Stimulated activated naive B cell treated with anti-CD40 and anti-IgM and Interleukin-4, amounts not matched to agents 10 μg/mL and 1 μg/mL and 100 μg/mL, for 72 hours (primary cell): ENCODE data around the gene TPST2.

Source experiments
- ATAC-seq, 2 donors: fragments of 150-1000 bp; cut with Tn5 transposase; replicated peaks; 2 replicates each; pipeline ENCODE4 v1.10.0; 2021; ENCODE audit warnings: moderate library complexity in 1 of 2
- DNase-seq: peaks from one replicate; pipeline ENCODE4 v3.0.0; 2021
- H3K27ac Mint-ChIP-seq: one replicate; pipeline ENCODE4 v1.8.0; 2022; ENCODE audit warnings: mild to moderate bottlenecking, mixed read lengths
- H3K27me3 Mint-ChIP-seq, 2 donors: one replicate each; pipeline ENCODE4 v1.8.0; 2022; ENCODE audit warnings: mixed read lengths in 2 of 2
- H3K36me3 Mint-ChIP-seq, 2 donors: one replicate each; pipeline ENCODE4 v1.8.0; 2022; ENCODE audit warnings: mixed read lengths in 2 of 2, mild to moderate bottlenecking in 1 of 2
- H3K4me1 Mint-ChIP-seq, 2 donors: one replicate each; pipeline ENCODE4 v1.8.0; 2022; ENCODE audit warnings: mixed read lengths in 2 of 2, mild to moderate bottlenecking in 1 of 2
- H3K4me3 Mint-ChIP-seq, 2 donors: one replicate each; pipeline ENCODE4 v1.8.0; 2022; ENCODE audit warnings: mild to moderate bottlenecking in 2 of 2, mixed read lengths in 2 of 2, moderate library complexity in 1 of 2
- H3K9me3 Mint-ChIP-seq, 2 donors: one replicate each; pipeline ENCODE4 v1.8.0; 2022; ENCODE audit warnings: mixed read lengths in 2 of 2, mild to moderate bottlenecking in 1 of 2

TPST2 gene

GRCh38 chr22:26486394-26486793 is 103.5 kb downstream of the TPST2 start:
- Mint-ChIP-seq H3K27ac (no peak overlapping the region), H3K27me3 (no peaks in the 10 kb centered on the region), H3K4me1 (peaks cover 45 to 59% of the 10 kb centered on the region in 2 donors), H3K36me3 (peaks cover 23 to 25% of the 10 kb centered on the region in 2 donors), H3K4me3 (no peak overlapping the region), H3K9me3 (no peaks in the 10 kb centered on the region)
- DNase-seq (no peak), ATAC-seq (no peak)

GRCh38 chr22:26485806-26486390 is 104.0 kb downstream of the TPST2 start:
- H3K9me3 Mint-ChIP-seq, result no peaks in the 10 kb centered on the region
- H3K27ac Mint-ChIP-seq, result peak overlapping the region; percentile 80
- H3K4me1 Mint-ChIP-seq, result peaks cover 50 to 64% of the 10 kb centered on the region in 2 donors
- ATAC-seq (no peak), DNase-seq (no peak)
- H3K4me3 Mint-ChIP-seq, result no peak overlapping the region
- H3K27me3 Mint-ChIP-seq, result no peaks in the 10 kb centered on the region
- peaks cover 22 to 27% of the 10 kb centered on the region in 2 donors for H3K36me3 Mint-ChIP-seq

GRCh38 chr22:26485013-26485412 is 104.9 kb downstream of the TPST2 start:
- Mint-ChIP-seq H3K27me3 (no peaks in the 10 kb centered on the region), H3K4me1 (peaks cover 55 to 73% of the 10 kb centered on the region in 2 donors), H3K4me3 (peak overlapping the region in 1 of 2 donors; percentile 14), H3K27ac (no peak overlapping the region), H3K36me3 (peaks cover 18 to 29% of the 10 kb centered on the region in 2 donors), H3K9me3 (no peaks in the 10 kb centered on the region)
- no peak for ATAC-seq
- DNase-seq, result no peak

DNA sequence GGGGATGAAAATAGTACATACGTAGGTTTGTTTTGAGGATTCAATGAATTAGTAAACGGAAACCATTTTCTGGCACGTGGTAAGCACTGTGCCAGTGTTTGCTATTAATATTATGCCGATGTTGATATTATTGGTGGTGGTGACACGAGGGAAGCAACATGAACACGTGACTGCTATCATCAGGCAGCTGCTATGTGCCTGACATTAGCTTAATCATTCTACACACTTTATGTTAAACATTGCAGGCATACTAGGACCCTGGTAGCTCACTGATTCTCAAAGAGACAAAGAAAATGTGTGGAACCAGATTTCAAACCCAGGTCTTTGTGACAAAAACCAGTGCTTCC is 105.6 kb downstream of the TPST2 start:
- no peaks in the 10 kb centered on the region for H3K27me3 Mint-ChIP-seq
- H3K36me3 Mint-ChIP-seq, result peaks cover 17 to 31% of the 10 kb centered on the region in 2 donors
- H3K4me3 Mint-ChIP-seq, result peak overlapping the region; percentile 92 to 98
- peaks cover 60 to 77% of the 10 kb centered on the region in 2 donors for H3K4me1 Mint-ChIP-seq
- DNase-seq, result no peak
- no peak for ATAC-seq
- no peaks in the 10 kb centered on the region for H3K9me3 Mint-ChIP-seq
- peak overlapping the region; percentile 96 for H3K27ac Mint-ChIP-seq

DNA sequence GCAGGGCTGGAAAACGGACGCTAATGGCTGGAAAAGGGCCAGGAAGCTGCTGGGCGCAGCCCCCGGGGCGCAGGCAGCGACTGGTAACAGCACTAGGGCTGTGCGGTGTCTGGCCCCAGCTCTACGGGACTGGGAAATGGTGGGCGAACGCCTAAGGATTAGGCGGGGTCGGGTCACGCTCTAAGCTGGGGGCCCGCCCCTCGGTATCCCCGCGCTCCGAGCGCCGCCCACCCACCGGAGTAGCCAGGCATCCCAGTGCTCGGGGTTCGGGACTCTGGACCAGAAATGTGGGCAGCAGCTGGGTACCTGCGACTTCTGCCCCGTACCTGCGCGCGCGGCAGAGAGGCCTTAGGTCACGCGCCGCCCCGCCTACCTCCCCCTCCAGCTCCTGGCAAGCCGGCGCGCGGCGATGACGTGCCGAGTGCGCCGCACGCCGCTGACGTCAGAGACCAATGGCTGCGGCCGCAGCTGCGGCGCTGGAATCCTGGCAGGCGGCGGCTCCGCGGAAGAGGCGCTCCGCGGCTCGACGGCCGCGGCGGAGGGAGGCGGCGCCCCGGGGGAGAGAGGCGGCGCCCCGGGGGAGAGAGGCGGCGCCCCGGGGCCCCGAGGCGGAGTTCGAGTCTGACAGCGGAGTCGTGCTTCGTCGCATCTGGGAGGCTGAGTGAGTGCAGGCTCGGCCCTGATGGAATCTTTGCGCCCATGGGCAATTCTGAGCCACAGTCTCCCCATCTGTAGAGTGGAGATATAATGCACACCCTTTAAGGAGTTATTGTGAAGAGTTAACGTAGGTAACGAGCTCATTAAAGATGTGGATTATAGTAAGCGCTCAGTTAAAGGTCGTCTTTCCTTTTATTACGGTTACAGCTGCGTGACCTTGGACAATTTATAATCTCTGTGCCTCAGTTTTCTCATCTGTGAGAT is 106.2 kb downstream of the TPST2 start, which contains the start of the genes HPS4 and SRRD:
Gene HPS4, minus strand, starts transcription at position 345 of the 921 bp plus-strand sequence. CDS start 2,021 bp downstream, outside the sequence.
Gene SRRD, plus strand, starts transcription at position 439 of the 921 bp plus-strand sequence. Its CDS starts 14 bp downstream, at position 453.
- DNase-seq (peak; percentile 88), ATAC-seq (peak; percentile 78 to 86)
- H3K9me3 Mint-ChIP-seq, result no peaks in the 10 kb centered on the region
- H3K4me3 Mint-ChIP-seq, result peak within 1 kb of the TSS; percentile 92 to 98
- peaks cover 10 to 25% of the 10 kb centered on the region in 2 donors for H3K36me3 Mint-ChIP-seq
- peaks cover 59 to 77% of the 10 kb centered on the region in 2 donors for H3K4me1 Mint-ChIP-seq
- H3K27ac Mint-ChIP-seq, result peak within 1 kb of the TSS; percentile 96
- H3K27me3 Mint-ChIP-seq, result no peaks in the 10 kb centered on the region

DNA sequence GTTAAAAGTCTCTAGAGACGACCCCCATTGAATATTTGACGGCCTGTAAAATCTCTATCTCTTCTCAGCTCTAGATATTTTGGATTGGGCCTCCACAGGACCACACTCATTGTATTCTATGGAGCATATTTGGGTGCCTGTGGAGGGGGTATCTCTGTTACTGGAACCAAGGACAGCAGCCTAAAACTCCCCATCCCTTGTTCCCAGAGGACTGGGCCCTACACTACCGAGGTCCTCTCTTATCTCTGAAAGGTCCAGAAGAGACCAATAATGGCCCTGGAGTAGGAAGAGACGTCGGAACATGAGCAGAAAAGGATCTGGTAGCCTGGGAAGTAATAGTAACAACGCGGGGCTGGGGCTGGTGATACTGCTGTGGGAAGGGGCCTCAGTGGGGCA is 106.9 kb downstream of the TPST2 start:
- DNase-seq (no peak), ATAC-seq (peak in 1 of 2 donors; percentile 1)
- peaks cover 57 to 73% of the 10 kb centered on the region in 2 donors for H3K4me1 Mint-ChIP-seq
- no peaks in the 10 kb centered on the region for H3K9me3 Mint-ChIP-seq
- peak overlapping the region; percentile 96 for H3K27ac Mint-ChIP-seq
- H3K27me3 Mint-ChIP-seq, result no peaks in the 10 kb centered on the region
- H3K4me3 Mint-ChIP-seq, result peak overlapping the region; percentile 92 to 98
- H3K36me3 Mint-ChIP-seq, result peaks cover 12 to 27% of the 10 kb centered on the region in 2 donors

GRCh38 chr22:26482161-26482560 is 107.8 kb downstream of the TPST2 start:
- Mint-ChIP-seq H3K4me3 (peak overlapping the region; percentile 92 to 98), H3K27ac (peak overlapping the region; percentile 96), H3K4me1 (peaks cover 59 to 73% of the 10 kb centered on the region in 2 donors), H3K36me3 (peaks cover 16 to 31% of the 10 kb centered on the region in 2 donors), H3K9me3 (no peaks in the 10 kb centered on the region), H3K27me3 (no peaks in the 10 kb centered on the region)
- ATAC-seq, result no peak
- no peak for DNase-seq

DNA sequence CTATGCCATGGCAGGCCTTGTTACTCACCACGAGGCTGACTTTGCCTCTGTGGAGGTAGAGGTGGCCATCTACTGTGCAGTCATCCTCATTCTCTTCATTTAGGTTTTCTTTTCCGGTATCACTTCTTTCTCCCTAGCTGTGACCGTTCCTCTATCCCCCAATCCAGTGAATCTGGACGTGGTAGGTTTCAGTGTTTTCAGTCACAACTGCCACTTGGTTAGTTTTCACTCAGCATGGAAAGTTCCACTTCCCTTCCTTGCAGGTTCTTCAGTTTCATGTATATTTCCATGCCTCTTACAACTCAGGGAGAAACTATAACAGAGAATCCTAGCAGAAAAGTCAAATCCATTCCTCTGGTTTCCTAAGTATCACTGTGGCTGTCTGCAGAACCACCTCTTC is 108.2 kb downstream of the TPST2 start:
- no peaks in the 10 kb centered on the region for H3K9me3 Mint-ChIP-seq
- ATAC-seq (peak; percentile 25 to 35), DNase-seq (peak; percentile 19)
- peak overlapping the region; percentile 96 for H3K27ac Mint-ChIP-seq
- H3K36me3 Mint-ChIP-seq, result peaks cover 20 to 35% of the 10 kb centered on the region in 2 donors
- H3K4me3 Mint-ChIP-seq, result peak overlapping the region; percentile 92 to 98
- peaks cover 61 to 76% of the 10 kb centered on the region in 2 donors for H3K4me1 Mint-ChIP-seq
- H3K27me3 Mint-ChIP-seq, result no peaks in the 10 kb centered on the region

DNA sequence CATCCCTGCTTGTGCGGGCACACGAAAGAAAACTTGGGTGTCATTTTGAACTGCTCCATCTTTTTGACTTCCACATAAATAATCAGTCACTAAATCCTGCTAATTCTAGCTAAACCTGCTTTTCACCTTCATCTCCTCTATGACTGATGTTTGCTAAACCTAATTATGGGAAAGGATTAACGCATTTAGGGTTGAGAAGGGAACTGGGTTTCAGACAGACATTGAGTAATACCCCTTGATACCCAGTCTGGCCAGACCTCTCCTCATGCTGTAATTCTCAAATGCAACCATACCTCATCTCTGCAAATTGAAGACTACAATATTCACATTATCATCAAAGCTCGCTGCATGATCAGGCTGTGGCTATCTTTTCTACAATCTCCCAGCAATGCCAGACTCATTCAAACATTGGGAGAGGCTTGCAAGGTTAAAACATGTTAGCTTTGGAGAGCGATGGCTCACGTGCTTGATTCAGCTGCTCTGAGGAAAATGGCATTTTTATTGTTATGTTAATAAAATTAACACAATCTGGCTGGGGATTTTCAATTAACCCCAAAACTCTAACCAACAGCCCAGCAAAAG is 108.7 kb downstream of the TPST2 start:
- Mint-ChIP-seq H3K9me3 (no peaks in the 10 kb centered on the region), H3K27ac (peak overlapping the region; percentile 96), H3K4me3 (peak overlapping the region; percentile 46 to 69), H3K27me3 (no peaks in the 10 kb centered on the region), H3K36me3 (peaks cover 20 to 36% of the 10 kb centered on the region in 2 donors), H3K4me1 (peaks cover 61 to 76% of the 10 kb centered on the region in 2 donors)
- DNase-seq (no peak), ATAC-seq (no peak)

- Mint-ChIP-seq H3K9me3 (no peaks in the 10 kb centered on the region), H3K27me3 (no peaks in the 10 kb centered on the region), H3K27ac (peak overlapping the region; percentile 69), H3K4me3 (peak overlapping the region; percentile 32 to 46), H3K4me1 (peaks cover 58 to 70% of the 10 kb centered on the region in 2 donors), H3K36me3 (peaks cover 18 to 35% of the 10 kb centered on the region in 2 donors)
- DNase-seq (no peak), ATAC-seq (no peak)
Observed at GRCh38 chr22:26480611-26480932, 109.4 kb downstream of the TPST2 start.

- Mint-ChIP-seq H3K27ac (peak overlapping the region; percentile 70), H3K27me3 (no peaks in the 10 kb centered on the region), H3K4me3 (peak overlapping the region; percentile 72 to 84), H3K9me3 (no peaks in the 10 kb centered on the region), H3K36me3 (peaks cover 18 to 36% of the 10 kb centered on the region in 2 donors), H3K4me1 (peaks cover 53 to 64% of the 10 kb centered on the region in 2 donors)
- ATAC-seq (peak; percentile 13 to 17), DNase-seq (no peak)
Observed at GRCh38 chr22:26479792-26480610, 109.9 kb downstream of the TPST2 start.

- no peaks in the 10 kb centered on the region for H3K9me3 Mint-ChIP-seq
- peaks cover 18 to 39% of the 10 kb centered on the region in 2 donors for H3K36me3 Mint-ChIP-seq
- peak overlapping the region; percentile 70 for H3K27ac Mint-ChIP-seq
- DNase-seq (no peak), ATAC-seq (no peak)
- H3K4me3 Mint-ChIP-seq, result peak overlapping the region; percentile 72 to 84
- peaks cover 50 to 67% of the 10 kb centered on the region in 2 donors for H3K4me1 Mint-ChIP-seq
- no peaks in the 10 kb centered on the region for H3K27me3 Mint-ChIP-seq
Observed at GRCh38 chr22:26479043-26479791, 110.7 kb downstream of the TPST2 start.

DNA sequence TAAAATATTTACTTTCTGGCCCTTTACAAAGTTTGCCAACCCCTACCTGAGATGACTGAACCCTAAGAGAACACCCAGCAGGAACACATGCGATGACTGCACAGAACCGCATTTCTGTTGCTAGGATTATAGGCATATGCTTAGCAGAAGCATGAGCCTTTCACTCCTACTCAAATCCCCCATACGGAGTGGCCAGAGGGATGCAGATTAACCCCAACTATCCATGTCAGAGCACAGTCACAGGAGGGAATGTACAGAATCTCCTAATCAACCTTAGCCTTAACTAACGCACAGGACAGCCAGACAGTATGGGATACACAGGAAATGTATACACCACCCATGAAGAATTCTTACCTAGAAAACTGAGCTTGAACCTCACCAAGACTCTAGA is 112.6 kb downstream of the TPST2 start:
- no peak for ATAC-seq
- DNase-seq, result no peak
- Mint-ChIP-seq H3K9me3 (no peaks in the 10 kb centered on the region), H3K4me3 (peak overlapping the region in 1 of 2 donors; percentile 70), H3K36me3 (peaks cover 18 to 51% of the 10 kb centered on the region in 2 donors), H3K4me1 (peaks cover 40 to 57% of the 10 kb centered on the region in 2 donors), H3K27ac (no peak overlapping the region), H3K27me3 (no peaks in the 10 kb centered on the region)
